HL-60 (cell line): ENCODE results near the gene POMT1.

Experiments
- GABPA ChIP-seq: IDR thresholded peaks from 2 replicates; pipeline ENCODE4 v1.6.1; 2012; ENCODE audit warnings: low read depth
- POLR2AphosphoS5 ChIP-seq: IDR thresholded peaks from 2 replicates; pipeline ENCODE4 v1.6.1; 2012; ENCODE audit warnings: low read depth
- SPI1 ChIP-seq: IDR thresholded peaks from 2 replicates; pipeline ENCODE4 v1.6.1; 2012; ENCODE audit warnings: low read depth, mild to moderate bottlenecking, borderline replicate concordance
- TF ChIP-seq, protein P1 (sequence below): IDR thresholded peaks from one replicate; pipeline ENCODE4 v1.5.1; 2011; ENCODE audit warnings: low read length, control low read depth, inconsistent platforms; ENCODE audit not compliant: insufficient read depth
- TF ChIP-seq, protein P2 (sequence below): IDR thresholded peaks from 2 replicates; pipeline ENCODE4 v1.6.1; 2012; ENCODE audit warnings: low read depth; ENCODE audit not compliant: insufficient replicate concordance

DNA sequence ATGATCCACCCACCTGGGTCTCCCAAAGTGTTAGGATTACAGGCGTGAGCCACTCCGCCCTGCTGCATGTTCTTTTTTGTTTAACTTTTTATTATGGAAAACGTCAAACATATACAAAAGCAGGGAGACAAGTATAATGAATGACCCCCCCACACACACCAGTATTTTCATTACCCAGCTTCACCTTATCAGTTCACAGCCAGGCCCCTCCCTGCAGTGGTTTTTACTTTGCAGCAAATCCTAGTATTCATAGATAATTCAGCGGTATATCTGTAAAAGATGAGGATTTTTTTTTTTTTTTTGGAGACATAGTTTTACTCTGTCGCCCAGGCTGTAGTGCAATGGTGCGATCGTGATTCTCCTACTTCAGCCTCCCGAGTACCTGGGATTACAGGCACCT is 2.3 kb downstream of the POMT1 start:
- TF ChIP-seq POLR2AphosphoS5 (no peak), GABPA (no peak), SPI1 (no peak)
- TF ChIP-seq, protein P1, sequence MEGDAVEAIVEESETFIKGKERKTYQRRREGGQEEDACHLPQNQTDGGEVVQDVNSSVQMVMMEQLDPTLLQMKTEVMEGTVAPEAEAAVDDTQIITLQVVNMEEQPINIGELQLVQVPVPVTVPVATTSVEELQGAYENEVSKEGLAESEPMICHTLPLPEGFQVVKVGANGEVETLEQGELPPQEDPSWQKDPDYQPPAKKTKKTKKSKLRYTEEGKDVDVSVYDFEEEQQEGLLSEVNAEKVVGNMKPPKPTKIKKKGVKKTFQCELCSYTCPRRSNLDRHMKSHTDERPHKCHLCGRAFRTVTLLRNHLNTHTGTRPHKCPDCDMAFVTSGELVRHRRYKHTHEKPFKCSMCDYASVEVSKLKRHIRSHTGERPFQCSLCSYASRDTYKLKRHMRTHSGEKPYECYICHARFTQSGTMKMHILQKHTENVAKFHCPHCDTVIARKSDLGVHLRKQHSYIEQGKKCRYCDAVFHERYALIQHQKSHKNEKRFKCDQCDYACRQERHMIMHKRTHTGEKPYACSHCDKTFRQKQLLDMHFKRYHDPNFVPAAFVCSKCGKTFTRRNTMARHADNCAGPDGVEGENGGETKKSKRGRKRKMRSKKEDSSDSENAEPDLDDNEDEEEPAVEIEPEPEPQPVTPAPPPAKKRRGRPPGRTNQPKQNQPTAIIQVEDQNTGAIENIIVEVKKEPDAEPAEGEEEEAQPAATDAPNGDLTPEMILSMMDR, result no peak
- TF ChIP-seq, protein P2, sequence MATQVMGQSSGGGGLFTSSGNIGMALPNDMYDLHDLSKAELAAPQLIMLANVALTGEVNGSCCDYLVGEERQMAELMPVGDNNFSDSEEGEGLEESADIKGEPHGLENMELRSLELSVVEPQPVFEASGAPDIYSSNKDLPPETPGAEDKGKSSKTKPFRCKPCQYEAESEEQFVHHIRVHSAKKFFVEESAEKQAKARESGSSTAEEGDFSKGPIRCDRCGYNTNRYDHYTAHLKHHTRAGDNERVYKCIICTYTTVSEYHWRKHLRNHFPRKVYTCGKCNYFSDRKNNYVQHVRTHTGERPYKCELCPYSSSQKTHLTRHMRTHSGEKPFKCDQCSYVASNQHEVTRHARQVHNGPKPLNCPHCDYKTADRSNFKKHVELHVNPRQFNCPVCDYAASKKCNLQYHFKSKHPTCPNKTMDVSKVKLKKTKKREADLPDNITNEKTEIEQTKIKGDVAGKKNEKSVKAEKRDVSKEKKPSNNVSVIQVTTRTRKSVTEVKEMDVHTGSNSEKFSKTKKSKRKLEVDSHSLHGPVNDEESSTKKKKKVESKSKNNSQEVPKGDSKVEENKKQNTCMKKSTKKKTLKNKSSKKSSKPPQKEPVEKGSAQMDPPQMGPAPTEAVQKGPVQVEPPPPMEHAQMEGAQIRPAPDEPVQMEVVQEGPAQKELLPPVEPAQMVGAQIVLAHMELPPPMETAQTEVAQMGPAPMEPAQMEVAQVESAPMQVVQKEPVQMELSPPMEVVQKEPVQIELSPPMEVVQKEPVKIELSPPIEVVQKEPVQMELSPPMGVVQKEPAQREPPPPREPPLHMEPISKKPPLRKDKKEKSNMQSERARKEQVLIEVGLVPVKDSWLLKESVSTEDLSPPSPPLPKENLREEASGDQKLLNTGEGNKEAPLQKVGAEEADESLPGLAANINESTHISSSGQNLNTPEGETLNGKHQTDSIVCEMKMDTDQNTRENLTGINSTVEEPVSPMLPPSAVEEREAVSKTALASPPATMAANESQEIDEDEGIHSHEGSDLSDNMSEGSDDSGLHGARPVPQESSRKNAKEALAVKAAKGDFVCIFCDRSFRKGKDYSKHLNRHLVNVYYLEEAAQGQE, result no peak
